AG04449 (cell line): ENCODE measurements around the gene SLC35B2.

Experiments used
- CTCF ChIA-PET: fragments of 350-600 bp; formaldehyde crosslinking; extraction: SDS; loops from one replicate; lab custom pipeline; 2021; ENCODE audit warnings: antibody characterized with exemption; lab: Yijun Ruan, JAX
- POLR2A ChIA-PET: fragments of 400-600, 350-600 bp; formaldehyde crosslinking; extraction: SDS; loops from one replicate; lab custom pipeline; 2020; ENCODE audit warnings: antibody characterized with exemption, inconsistent platforms; lab: Yijun Ruan, JAX
- DNase-seq: peaks from one replicate; pipeline ENCODE4 v3.0.0-alpha.2; 2010; ENCODE audit warnings: low read depth, low spot score
- H3K4me3 ChIP-seq: 2 replicates; pipeline ENCODE4 v1.5.1; 2011; ENCODE audit warnings: low read depth, mild to moderate bottlenecking, control low read depth, low read length
- CTCF ChIP-seq: IDR thresholded peaks from one replicate; pipeline ENCODE4 v1.5.1; 2011; ENCODE audit warnings: mild to moderate bottlenecking, moderate library complexity, low read length, control low read depth, inconsistent platforms; ENCODE audit not compliant: insufficient read depth; ENCODE audit errors: missing control alignments

SLC35B2 gene

DNA sequence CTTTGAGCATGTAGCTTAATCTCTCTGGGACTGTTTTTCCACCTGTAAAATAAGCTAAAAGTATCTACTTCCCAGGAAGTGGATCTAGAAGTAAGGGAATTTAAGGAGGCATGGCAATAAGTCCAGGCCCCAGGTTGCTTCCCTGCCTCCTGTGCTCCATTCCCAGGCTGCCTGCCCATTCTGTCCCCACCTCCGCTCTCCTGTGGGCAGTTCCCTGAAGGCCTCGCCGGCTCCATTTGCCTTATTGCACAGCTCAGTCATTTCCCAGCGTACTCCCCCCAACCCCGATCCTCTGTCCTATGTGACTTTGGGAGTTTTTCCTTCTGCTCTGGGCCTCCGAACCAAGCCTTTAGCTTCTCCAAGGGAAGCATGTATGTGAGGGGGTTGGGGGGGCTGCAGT is 29.3 kb downstream of the SLC35B2 start:
- POLR2A ChIA-PET, result interaction anchor here (1.0 kb wide), 1 partner anchor 19 kb away, joined by 3 read pairs; the partner anchor contains the start of gene HSP90AB1
- no peak overlapping the region for H3K4me3 ChIP-seq
- CTCF ChIA-PET, result interaction anchor here (1.2 to 8.2 kb wide), 4 partner anchors 8 to 129 kb away, joined by 3 to 175 read pairs (median 4); no protein-coding TSS in a partner anchor
- no peak for TF ChIP-seq CTCF
- no peak for DNase-seq

DNA sequence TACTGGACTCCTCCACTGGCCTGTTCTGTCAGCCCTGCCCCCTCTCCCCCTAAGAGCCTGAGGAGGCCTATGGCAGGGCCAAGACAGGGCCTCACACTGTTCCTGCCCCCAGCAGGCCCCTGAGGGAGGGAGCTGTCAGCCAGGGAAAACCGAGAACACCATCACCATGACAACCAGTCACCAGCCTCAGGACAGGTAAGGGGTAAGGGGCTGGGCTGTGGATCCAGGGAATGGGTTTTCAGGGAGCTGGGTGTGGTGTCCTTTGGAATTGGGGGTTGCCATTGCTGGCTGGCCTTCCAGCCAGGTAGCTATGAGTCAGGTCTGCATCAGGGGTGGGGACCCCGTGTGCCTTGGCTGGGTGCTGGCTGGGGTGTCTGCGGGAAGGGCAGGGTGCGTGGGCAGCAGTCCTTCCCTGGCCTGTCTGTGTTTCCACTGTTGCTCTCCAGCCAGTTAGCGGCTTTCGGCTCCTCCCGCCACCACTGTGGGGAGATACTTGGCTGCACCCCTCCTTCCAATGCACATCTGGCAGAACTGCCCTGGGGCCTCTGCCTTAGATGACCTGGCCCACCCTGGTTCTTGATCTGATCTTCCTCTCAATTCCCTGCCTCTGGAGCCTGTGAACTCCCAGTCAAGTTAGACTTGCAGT is 30.1 kb downstream of the SLC35B2 start:
- no peak overlapping the region for H3K4me3 ChIP-seq
- ChIA-PET POLR2A (interaction anchor here (1.0 kb wide), 1 partner anchor 20 kb away, joined by 3 read pairs; the partner anchor contains the start of gene HSP90AB1), CTCF (interaction anchor here (0.7 to 8.2 kb wide), 5 partner anchors 9 to 128 kb away, joined by 3 to 175 read pairs (median 3); no protein-coding TSS in a partner anchor)
- no peak for DNase-seq
- no peak for TF ChIP-seq CTCF

- no peak for TF ChIP-seq CTCF
- no peak for DNase-seq
- CTCF ChIA-PET, result interaction anchor here (1.0 to 8.2 kb wide), 3 partner anchors 8 to 14 kb away, joined by 3 to 175 read pairs (median 4); no protein-coding TSS in a partner anchor
- H3K4me3 ChIP-seq, result no peak overlapping the region
- POLR2A ChIA-PET, result interaction anchor here (1.0 kb wide), 1 partner anchor 20 kb away, joined by 4 read pairs; the partner anchor contains the start of gene HSP90AB1
These were observed 30.8 kb downstream of the SLC35B2 start for GRCh38 chr6:44226368-44227147.

DNA sequence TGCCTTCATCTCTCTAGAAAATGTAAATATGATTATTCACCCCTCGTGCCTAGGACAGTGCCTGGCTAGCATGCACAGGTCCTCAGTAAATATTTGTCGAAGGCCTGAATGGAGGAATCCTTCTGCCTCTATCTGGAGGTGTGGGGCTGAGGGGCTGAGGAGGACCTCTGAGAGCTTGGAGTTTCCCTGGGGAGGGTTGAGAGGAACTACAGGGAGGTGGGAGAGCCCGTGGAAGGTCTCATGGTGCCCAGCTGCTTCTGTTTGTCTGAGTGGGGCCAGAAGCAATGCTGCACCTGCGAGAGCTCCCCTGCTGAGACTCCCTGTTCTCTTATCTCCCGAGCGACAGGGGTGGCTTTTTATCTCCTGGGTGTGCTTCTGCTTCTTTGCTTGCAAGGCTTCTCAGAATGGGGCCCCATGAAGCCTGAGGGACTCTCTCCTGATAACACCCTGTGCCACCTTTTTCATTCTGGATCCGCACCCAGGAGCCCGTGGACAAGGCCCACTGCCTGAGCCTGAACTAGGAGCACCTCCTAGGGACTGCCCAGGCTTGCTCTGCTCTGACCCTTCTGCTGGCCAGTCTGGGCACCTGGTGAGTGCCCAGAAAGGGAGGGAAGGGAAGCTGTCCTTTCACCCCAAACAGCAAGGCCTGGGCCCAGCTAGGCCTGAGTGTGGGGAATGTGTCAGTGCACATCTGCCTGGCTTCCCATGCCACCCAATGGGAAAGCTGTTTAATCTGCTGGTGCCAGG is 31.6 kb downstream of the SLC35B2 start:
- CTCF ChIA-PET, result interaction anchor here (1.0 to 8.2 kb wide), 3 partner anchors 10 to 53 kb away, joined by 4 to 175 read pairs (median 9); no protein-coding TSS in a partner anchor
- POLR2A ChIA-PET, result interaction anchor here (1.0 kb wide), 1 partner anchor 21 kb away, joined by 4 read pairs; the partner anchor contains the start of gene HSP90AB1
- no peak overlapping the region for H3K4me3 ChIP-seq

GRCh38 chr6:44224965-44225305 is 32.4 kb downstream of the SLC35B2 start:
- POLR2A ChIA-PET, result interaction anchor here (1.0 to 2.6 kb wide), 3 partner anchors 10 to 32 kb away, joined by 3 to 16 read pairs (median 6); partner anchors contain the start of gene HSP90AB1
- TF ChIP-seq CTCF, result no peak
- no peak for DNase-seq
- H3K4me3 ChIP-seq, result no peak overlapping the region
- CTCF ChIA-PET, result interaction anchor here (0.8 to 8.2 kb wide), 10 partner anchors 11 to 108 kb away, joined by 3 to 175 read pairs (median 5); partner anchors contain the start of genes HSP90AB1 and SLC35B2

More for the DNA sequence above, 31.6 kb downstream of the SLC35B2 start:
- TF ChIP-seq CTCF, result no peak
- no peak for DNase-seq
